HG02885 (cell line): Measurements from ENCODE around the gene PLIN1.

Experiments used
- ATAC-seq: cut with Tn5 transposase; IDR thresholded peaks from one replicate; pipeline ENCODE4 v1.9.1; 2021; ENCODE audit warnings: mild to moderate bottlenecking; ENCODE audit not compliant: unreplicated experiment, poor library complexity

Gene PLIN1

DNA sequence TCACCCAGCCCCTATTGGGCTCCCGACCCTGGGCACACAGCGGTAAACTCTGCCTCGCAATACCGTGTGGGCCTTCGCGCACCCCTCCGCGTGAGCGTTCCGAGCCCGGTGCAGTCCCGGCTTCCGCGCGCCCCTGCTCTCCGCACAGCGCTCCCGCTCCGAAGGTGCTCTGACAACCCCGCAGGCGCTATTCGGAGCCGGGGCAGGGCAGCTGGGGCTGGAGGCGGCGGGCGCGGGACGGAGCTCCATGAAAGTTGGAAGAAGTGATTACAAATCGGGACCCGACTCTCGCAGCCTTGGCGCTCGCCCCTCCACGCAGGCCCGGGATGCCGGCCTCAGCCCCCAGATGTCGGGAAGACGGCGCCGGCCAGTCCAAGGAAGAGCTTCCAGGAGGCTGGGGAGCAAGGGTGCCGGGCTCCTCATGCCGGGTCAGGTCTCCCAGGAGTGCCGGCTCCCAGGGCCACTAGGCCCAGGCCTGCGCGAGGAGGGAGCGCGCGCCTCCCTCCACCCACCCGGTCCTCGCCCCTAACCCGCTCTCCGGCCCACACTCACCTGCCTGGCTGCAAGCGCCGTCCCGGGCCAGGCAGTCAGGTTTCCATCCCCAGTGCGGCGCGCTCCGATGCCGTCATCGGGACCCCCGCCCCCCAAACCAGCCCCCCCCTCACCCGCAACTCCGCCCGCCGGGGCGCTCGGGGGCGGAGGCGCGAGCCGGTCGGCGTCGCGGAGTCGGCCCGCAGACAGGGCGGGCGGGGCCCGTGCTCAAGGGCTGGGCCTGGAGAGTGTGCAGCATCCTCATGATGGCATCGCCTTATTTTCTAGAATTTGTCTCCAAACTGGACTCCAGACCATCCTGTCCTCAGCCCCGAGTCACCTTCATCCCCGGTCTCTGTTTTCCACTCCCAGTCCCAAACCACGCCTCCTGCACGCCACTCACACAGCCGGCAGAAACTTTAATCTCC is 24.0 kb downstream of the PLIN1 start, which contains the start of gene KIF7:
KIF7 (minus strand) TSS at position 621 of the 959 bp plus-strand sequence. CDS start 2,537 bp downstream, outside the sequence.
- ATAC-seq: no peak

DNA sequence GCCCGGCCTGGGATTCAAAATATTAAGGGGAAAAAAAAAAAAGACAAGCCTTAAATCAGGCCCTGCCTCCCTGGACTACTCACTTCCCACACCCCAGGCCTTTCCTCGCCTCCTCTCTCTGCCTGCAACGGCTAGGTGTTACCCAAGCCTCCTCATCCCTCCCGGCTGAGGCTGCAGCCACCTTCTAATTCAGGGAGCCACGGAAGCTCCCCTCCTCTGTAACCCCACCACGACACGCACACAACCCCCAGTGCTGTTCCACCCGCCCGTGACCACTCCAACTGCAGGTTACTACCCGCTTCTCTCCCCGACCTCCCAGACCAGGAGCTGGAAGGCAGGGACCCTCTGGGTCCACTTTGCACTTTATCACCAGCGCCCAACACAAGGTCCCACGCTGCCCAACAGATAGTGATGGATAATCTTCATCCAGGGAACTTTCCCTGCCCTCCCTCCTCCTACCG is 24.8 kb downstream of the PLIN1 start:
- ATAC-seq: no peak

DNA sequence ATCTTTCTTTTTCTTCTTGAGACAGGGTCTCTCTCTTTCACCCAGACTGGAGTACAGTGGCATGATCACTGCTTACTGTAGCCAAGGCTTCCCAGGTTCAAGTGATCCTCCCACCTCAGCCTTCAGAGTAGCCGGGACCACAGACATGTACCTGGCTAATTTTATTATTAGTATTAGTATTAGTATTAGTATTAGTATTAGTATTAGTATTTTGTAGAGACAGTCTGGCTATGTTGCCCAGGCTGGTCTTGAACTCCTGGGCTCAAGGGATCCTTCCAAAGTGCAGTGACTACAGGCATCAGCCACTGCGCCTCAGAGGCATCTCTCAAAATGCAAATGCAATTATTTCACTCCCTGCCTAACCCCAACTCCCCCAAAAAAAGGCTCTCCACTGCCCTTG is 25.6 kb downstream of the PLIN1 start:
- ATAC-seq: no peak

DNA sequence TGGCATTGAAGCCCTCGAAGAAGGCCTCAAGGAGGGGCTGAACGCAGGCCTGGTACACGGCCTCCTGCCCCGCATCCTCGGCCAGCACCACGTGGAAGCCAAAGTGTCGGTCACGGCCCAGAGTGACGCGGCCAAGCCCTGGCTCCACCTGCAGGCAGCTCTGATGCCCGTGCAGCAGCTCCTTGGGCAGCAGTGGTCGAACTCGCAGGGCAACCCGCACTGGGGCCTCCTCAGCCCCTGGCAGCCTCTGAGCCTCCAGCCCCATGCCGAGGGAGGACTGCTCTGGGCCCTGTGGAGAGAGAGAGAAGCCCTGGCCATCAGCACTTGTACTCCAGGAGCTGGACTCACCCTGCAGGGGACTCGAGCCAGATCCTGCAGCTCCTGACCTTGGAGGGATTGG is 26.5 kb downstream of the PLIN1 start:
- no peak for ATAC-seq

DNA sequence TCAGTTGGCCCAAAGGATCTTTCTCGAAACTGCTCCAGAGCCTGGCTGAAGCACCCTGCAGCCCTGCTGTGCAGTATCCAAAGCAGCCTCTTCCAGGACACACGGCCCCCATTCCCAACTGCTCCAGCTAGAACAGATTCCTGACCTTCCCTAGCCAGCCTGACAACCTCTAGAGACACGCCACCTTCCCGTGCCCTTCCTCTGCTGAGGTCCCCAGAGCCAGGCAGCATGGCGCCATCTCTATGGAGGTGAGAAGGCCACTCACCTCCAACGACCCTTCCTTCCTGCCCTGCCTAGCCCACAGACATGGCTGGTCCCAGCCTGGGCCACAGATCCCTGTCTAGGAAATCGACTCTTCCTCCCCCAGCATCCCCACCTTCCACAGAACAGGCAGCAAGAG is 27.0 kb downstream of the PLIN1 start:
- no peak for ATAC-seq

DNA sequence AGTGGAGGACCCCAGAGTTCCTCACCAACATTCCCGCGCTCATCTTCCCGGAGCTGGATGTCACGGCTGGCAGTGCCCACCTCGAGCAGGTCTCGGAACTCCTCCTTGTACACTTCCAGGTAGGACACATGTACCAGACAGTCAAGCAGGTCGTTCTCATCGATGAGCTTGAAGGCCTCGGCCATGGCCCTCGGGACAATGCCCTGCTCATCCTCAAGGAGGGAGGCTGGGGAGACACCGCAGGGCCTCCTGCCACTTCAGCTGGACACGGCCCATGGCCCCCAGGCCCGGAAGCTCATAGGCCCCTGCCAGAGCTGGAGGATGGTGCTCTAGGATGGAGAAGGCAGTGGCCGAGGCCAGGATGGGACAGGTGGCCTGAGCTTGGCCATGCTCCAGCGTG is 29.5 kb downstream of the PLIN1 start:
- ATAC-seq: no peak

DNA sequence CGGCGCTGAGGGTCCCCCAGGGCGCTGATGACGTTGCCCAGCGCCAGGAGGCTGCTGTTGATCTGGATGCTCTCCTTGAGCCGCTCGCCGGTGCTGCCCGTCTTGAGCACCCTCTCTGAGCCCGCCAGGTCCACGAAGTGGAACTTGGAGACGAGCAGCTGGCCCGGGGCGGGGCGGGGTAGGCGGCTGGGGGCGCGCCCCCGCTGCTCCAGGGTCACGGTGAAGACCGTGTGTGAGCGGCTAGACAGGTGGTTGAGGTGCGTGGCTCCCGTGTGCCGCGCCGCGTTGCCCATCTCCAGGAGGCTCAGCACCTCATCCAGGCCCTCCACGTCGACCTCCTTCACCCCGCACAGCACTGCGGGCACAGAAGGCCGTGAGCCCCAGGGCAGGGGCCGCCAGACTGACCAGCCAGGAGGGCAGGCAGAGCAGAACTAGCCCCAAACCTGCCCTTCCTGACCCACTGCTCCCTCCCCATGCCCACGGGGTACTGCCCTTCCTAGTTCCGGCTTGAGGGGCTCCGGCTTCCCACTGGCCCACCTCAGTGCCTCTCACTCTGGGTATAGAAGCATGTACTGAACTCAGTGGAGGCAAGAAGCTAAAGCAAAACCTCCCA is 30.0 kb downstream of the PLIN1 start:
- no peak for ATAC-seq

DNA sequence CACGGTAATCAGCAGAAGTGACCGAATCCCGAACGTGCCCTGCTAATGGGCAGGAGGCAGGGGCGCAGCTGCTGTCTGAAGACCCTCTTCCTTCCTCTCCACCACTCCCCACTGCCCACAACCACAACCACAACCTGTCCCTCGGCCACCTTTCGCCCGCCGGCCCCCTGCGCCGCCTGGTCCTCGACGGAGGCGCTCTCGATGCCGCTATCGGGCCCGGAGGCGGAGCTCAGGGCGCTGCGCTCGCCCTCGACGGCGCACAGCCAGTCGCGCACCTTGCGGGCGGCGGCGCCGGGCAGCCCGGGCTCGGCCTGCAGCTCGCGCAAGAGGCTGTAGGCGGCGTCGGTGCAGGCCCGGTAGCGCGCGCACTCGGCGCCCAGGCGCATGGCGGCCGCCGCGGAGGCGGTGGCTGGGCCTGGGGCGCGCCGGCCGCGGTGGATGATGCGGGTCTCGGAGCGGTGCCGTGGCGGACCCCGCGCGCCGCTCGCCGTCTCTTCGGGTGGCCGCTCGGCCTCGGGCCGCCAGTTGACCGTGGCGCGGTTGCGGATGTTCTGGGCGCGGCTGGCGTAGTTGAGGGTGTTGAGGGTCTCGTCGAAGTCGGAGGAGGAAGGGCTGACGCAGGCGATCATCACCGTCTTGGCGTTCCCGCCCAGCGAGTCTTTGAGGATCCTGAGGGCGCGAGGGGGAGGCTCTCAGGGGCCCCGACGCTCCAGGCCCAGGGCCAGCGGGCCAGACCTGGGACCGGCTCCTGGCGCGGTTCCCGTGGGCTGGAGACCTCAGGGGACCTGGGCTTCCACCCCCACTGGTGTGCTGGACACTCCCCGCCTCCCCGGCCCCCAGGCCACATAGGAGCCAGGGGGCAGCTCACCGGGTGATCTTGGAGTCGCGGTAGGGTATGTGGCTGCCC is 30.8 kb downstream of the PLIN1 start:
- ATAC-seq: no peak

DNA sequence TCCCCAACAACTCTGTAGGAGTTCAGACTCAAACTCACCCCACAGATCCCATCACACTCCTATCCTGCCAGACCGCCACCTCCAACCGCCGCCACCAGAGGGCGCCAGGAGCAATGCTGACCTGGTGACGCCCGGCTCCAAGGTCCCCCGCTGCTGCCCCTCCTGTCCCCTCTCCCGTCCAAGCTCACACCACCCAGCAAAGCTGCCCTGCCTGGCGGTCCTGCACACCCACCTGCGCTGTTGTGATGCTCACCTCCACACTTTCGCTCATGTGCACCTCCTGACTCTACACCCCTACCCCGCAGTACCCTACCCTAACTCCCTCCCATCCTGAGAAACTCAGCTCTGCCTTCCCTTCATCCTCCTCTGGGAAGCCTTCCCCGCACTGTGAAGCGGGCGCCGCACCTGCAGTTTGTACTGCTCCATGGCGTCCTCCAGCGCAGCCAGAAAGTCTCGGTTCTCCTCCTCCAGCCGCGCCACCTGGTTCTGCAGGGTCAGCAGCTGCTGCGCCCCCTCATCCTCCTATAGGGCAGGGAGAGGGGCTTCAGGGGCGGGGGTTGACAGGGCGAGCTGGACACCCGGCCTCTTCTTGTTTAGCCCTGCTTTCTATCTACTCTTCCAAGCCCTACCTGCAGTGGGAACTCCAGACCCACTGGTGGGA is 31.8 kb downstream of the PLIN1 start:
- no peak for ATAC-seq

DNA sequence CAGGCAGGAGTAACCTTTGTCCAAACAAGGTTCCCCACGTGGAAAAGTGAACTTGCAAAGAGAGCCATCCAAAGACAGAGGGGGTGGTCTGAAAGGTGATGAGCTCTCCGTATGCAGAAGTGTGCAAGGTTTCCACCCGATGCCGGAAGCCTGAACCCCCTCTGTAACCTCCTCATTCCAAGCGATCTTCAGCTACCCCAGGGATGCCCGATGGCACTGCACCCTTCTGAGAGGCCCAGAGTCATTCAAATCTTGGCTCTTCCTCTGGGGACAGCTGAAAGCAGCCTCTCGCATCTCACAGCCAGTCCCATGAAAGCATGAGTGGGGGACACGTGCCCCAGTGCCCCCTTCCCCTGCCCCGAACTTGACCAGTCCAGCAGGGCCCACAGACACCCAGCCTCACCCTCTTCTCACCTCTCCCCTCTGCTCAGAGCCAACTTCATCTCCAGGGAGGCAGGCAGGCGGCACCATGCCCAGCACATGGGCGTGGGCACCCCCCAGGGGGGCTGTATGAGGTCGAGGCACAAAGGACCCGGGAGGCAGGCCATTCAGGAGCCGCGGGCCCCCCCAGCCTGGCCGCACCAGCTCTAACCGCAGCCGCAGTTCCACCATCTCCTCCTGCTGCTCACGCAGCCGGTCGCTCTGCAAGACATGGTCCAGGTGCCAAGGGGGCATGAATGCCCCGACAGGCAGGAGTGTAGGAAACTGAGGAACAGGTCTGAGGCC is 32.6 kb downstream of the PLIN1 start:
- ATAC-seq: no peak

DNA sequence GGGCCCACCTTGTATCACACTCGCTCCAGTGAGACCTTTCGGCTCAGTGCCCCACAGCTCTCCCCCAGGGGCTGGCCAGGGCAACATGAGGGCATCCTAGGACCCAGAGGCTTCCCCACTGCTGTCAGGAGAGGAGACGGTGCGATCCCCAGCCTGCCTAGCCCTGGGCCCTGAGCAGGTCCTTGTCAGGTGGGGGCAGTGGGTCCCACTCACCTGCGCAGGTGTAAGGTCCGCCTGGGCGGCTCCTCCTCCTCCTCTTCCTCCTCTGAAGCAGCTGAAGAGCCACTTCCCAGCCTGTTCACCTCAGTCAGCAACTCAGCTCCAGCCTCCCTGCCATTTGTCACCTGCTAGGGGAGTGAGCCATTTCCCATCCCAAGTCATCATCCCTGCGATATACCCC is 33.5 kb downstream of the PLIN1 start:
- no peak for ATAC-seq

DNA sequence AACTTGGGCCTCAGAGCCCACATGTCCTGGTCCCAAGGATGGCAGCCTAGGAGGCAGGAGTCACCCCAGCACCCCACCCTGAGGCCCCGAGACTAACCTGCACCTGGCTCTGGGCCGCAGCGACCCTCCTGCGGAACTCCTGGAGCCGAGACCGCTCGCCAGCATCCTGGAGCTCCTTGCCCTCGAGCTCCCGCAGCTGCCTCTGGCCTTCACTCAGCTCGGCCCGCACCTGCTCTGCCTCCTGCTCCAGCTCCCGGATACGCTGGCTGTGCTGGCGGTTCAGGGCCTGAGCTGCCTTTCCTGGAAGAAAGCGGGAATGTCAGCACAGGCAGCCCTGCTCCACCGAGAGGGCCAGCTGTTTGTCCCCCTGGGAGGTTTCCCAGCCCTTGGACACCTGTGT is 37.1 kb downstream of the PLIN1 start:
- no peak for ATAC-seq

DNA sequence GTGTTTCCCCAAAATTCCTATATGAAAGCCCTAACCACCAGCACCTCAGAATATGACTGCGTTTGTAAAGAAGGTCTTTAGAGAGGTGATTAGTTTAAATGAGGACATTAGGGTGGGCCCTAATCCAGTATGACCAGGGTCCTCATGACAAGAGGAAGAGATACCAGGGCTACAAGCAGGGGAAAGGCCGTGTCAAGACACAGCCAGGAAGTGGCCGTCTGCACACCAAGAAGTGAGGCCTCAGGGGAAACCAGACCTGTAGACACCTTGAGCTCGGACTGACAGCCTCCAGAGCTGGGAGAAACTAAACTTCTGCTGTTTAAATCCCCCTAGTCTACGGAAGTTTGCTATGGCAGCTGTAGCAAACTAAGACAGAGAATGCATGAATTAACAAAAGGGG is 38.1 kb downstream of the PLIN1 start:
- no peak for ATAC-seq

DNA sequence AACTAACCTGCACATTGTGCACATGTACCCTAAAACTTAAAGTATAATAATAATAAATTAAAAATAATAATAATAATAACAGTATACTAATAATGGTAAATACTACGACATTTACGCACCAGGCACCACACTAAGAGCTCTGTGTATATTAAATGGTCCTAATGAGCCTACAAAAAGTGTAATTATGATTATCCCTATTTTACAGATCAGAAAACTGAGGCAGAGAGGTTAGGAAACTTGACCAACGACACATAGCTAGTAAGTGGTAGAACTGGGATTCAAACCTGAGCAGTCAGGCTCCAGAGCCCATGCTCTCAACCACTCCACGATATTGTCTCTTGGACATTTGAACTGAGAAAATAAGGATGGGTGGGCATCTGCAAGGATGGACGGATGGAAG is 38.9 kb downstream of the PLIN1 start:
- no peak for ATAC-seq

DNA sequence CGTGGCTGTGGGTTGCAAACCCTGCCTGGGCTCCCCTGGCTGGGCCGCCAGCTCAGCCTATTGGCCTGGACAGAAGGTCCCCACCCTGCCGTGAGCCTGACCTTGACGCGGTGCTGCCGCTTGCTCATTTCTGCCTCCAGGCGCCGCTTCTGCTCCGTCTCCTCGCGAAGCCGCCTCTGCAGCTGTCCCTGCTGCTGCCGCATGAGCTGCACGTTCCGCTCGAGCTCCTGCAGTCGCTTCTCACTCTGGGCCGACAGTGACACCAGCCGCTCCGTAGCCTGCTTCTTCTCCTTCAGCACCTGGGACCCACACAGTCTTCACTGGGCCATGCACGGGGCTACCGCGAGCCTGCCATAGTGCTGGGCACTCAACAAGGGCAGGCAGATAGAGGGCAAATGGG is 45.6 kb downstream of the PLIN1 start:
- ATAC-seq: no peak

DNA sequence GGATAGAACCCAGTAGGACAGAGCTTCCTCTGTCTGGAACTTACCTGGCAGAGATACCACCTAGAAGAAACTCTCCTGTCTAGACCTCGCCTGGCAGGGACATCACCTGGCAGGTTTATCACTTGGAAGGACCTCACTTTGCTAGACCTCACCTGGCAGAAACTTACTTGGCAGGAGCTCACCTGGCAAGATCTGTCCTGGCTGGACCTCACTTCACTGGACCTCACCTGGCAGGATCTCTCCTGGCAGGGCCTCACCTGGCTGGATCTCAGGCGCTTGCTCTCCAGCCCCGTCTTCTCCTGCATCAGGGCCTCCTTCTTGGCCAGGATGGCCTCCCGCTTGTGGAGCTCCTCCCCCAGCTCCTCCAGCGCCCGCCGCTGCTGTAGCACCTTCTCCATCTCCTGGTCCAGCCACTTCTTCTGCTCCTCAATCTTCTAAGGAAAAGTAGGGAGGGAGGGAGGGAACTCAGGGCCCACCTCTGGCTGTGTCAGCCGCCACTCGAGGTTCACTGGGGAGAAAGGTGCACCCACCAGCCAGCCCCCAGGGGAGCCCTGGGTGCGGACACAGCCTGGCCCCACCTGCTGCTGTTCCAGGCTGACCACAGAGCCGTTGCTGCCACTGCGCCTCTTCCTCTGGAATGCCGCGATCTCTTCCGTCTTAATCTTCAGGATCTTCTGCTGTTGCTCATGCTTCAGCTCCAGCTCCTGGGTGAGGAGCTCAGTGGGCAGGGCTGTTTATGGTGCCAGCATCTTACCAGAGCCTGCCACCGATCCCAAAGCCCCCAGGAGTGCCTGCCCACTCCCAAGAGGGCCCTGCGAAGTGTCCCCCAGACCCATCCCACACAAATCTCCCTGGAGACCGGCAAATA is 46.4 kb downstream of the PLIN1 start:
- ATAC-seq: no peak

DNA sequence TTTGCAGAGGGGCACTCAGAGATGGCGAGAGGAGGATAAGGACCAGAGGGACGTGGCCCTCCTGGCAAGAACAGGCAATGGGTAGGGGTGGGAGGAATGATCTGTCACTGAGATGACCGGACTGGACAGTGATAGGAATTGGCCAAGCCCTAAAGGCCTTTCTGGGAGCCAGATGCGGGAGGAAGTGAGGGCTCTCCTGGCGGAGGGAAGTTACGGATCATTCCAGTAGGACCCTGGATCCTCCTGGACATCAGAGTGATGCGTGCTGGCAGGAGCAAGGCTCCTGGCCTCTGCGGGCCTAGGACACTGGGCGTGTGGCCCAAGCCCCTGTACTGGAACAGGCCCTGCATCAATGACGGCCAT is 47.3 kb downstream of the PLIN1 start:
- no peak for ATAC-seq
